Liver (tissue), 9 donors: ENCODE results near the gene FGF14. TPM values are rescaled to one million over a fixed set of nuclear protein-coding genes. Genes with fewer than 3 reads are reported as not detected.

Experiments
- DNase-seq: peaks from one replicate; pipeline ENCODE4 v3.0.0-alpha.2; 2017; ENCODE audit warnings: low spot score
- H3K27ac ChIP-seq, 2 donors: one replicate each; pipeline ENCODE4 v1.7.0; 2013; ENCODE audit warnings: inconsistent platforms in 2 of 2, low read length in 2 of 2, control low read depth in 1 of 2, low read depth in 1 of 2, mild to moderate bottlenecking in 1 of 2
- H3K27me3 ChIP-seq, 4 donors: one replicate each; pipeline versions ENCODE4 v1.6.1 to v1.7.0; 2013; ENCODE audit warnings: low read length in 3 of 4, inconsistent platforms in 1 of 4, mild to moderate bottlenecking in 1 of 4, moderate library complexity in 1 of 4; ENCODE audit not compliant: control insufficient read depth in 4 of 4, insufficient read depth in 4 of 4
- H3K36me3 ChIP-seq, 4 donors: one replicate each; pipeline versions ENCODE4 v1.6.1 to v1.7.0; 2013; ENCODE audit warnings: low read length in 3 of 4, mild to moderate bottlenecking in 3 of 4, low read depth in 1 of 4, moderate library complexity in 1 of 4; ENCODE audit not compliant: control insufficient read depth in 4 of 4, insufficient read depth in 3 of 4
- H3K4me1 ChIP-seq, 4 donors: one replicate each; pipeline versions ENCODE4 v1.6.1 to v1.7.0; 2013; ENCODE audit warnings: low read length in 3 of 4, mild to moderate bottlenecking in 3 of 4, moderate library complexity in 1 of 4; ENCODE audit not compliant: control insufficient read depth in 4 of 4, insufficient read depth in 4 of 4
- H3K4me3 ChIP-seq, 3 donors: one replicate each; pipeline versions ENCODE4 v1.6.1 to v1.7.0; 2013; ENCODE audit warnings: low read length in 3 of 3, control low read depth in 1 of 3, low read depth in 1 of 3, mild to moderate bottlenecking in 1 of 3
- H3K9ac ChIP-seq, 2 donors: one replicate each; pipeline ENCODE4 v1.7.0; 2013; ENCODE audit warnings: low read length in 2 of 2, mild to moderate bottlenecking in 2 of 2, moderate library complexity in 2 of 2, control low read depth in 1 of 2, low read depth in 1 of 2
- H3K9me3 ChIP-seq, 4 donors: one replicate each; pipeline versions ENCODE4 v1.6.1 to v1.7.0; 2013; ENCODE audit warnings: low read length in 3 of 4; ENCODE audit not compliant: control insufficient read depth in 4 of 4
- CTCF ChIP-seq: fragments of 150-350 bp; IDR thresholded peaks from 2 replicates; pipeline ENCODE4 v1.5.1; 2017; ENCODE audit warnings: improper control_type of control experiment, low read depth, low read length; ENCODE audit not compliant: missing input control
- EGR1 ChIP-seq, 2 donors: IDR thresholded peaks; 2 replicates each; pipeline ENCODE4 v1.6.1; 2016 to 2018; ENCODE audit warnings: antibody characterized with exemption in 2 of 2, low read depth in 2 of 2
- FOXA1 ChIP-seq: IDR thresholded peaks from 2 replicates; pipeline ENCODE4 v1.6.1; 2016; ENCODE audit warnings: antibody characterized with exemption
- FOXA2 ChIP-seq: IDR thresholded peaks from 2 replicates; pipeline ENCODE4 v1.6.1; 2016; ENCODE audit warnings: antibody characterized with exemption
- GABPA ChIP-seq, 2 donors: IDR thresholded peaks in 1 of 2; conservative IDR thresholded peaks in 1 of 2; 2 replicates each; pipeline ENCODE4 v1.6.1; 2016; ENCODE audit warnings: antibody characterized with exemption in 2 of 2, mild to moderate bottlenecking in 1 of 2, moderate library complexity in 1 of 2
- HNF4A ChIP-seq, 2 donors: conservative IDR thresholded peaks; 2 replicates each; pipeline ENCODE4 v1.6.1; 2016; ENCODE audit warnings: antibody characterized with exemption in 2 of 2, mild to moderate bottlenecking in 2 of 2
- HNF4G ChIP-seq: IDR thresholded peaks from 2 replicates; pipeline ENCODE4 v1.6.1; 2016; ENCODE audit warnings: antibody characterized with exemption
- JUND ChIP-seq, 2 donors: IDR thresholded peaks; 2 replicates each; pipeline ENCODE4 v1.6.1; 2016; ENCODE audit warnings: antibody characterized with exemption in 2 of 2
- MAX ChIP-seq: IDR thresholded peaks from 2 replicates; pipeline ENCODE4 v1.6.1; 2016; ENCODE audit warnings: antibody characterized with exemption
- NR2F2 ChIP-seq: IDR thresholded peaks from 2 replicates; pipeline ENCODE4 v1.6.1; 2016; ENCODE audit warnings: antibody characterized with exemption
- RAD21 ChIP-seq, 2 donors: IDR thresholded peaks; 2 replicates each; pipeline ENCODE4 v1.6.1; 2016; ENCODE audit warnings: antibody characterized with exemption in 2 of 2, mild to moderate bottlenecking in 2 of 2
- REST ChIP-seq: IDR thresholded peaks from 2 replicates; pipeline ENCODE4 v1.6.1; 2016; ENCODE audit warnings: antibody characterized with exemption, mild to moderate bottlenecking
- RXRA ChIP-seq, 2 donors: IDR thresholded peaks; 2 replicates each; pipeline ENCODE4 v1.6.1; 2017 to 2018; ENCODE audit warnings: antibody characterized with exemption in 2 of 2, mild to moderate bottlenecking in 1 of 2
- SP1 ChIP-seq: IDR thresholded peaks from 2 replicates; pipeline ENCODE4 v1.6.1; 2018; ENCODE audit warnings: antibody characterized with exemption, mild to moderate bottlenecking
- TAF1 ChIP-seq: conservative IDR thresholded peaks from 2 replicates; pipeline ENCODE4 v1.6.1; 2016; ENCODE audit warnings: antibody characterized with exemption, mild to moderate bottlenecking
- YY1 ChIP-seq: IDR thresholded peaks from 2 replicates; pipeline ENCODE4 v1.6.1; 2016; ENCODE audit warnings: antibody characterized with exemption, mild to moderate bottlenecking
- WGBS: extraction: QIAGEN DNeasy Blood & Tissue Kit; methylation state at CpG from one replicate; pipeline ENCODE4 v1.1.7; 2013; 5-methylcytosine and 5-hydroxymethylcytosine counted together
- polyA plus RNA-seq, 2 donors: library from polyadenylated mRNA; stranded (reverse) in 1 of 2; unstranded in 1 of 2; fragments of 200-250 nt in 1 of 2; fragments of >200 nt in 1 of 2; fragmentation: Nextera tagmentation in 1 of 2; extraction: Ambion mirVana in 1 of 2; gene quantifications; one replicate each; pipeline versions ENCODE4 v1.2.1 to v1.2.3, GENCODE V29; 2013 to 2015
- total RNA-seq, 2 donors: library from RNA; depleted of rRNA; stranded (reverse); fragments of >200 nt; gene quantifications; one replicate each; pipeline ENCODE4 v1.2.3, GENCODE V29; 2014
- TF ChIP-seq, protein P1 (sequence below): IDR thresholded peaks from 2 replicates; pipeline ENCODE4 v1.6.1; 2016; ENCODE audit warnings: antibody characterized with exemption
- TF ChIP-seq, protein P2 (sequence below): IDR thresholded peaks from 2 replicates; pipeline ENCODE4 v1.6.1; 2016; ENCODE audit warnings: antibody characterized with exemption
- donor health status: healthy.
- donor health status: healthy.
- donor health status: healthy.
- donor health status: healthy.
- donor health status: healthy.

The FGF14 gene
- total and polyA plus RNA-seq, 4 donors: 0.05 to 3.3 (median 1.0) TPM

- TF ChIP-seq TAF1 (no peak), NR2F2 (no peak), EGR1 (IDR thresholded peaks at IDR 0.05; ENCODE audit: low read depth in 2 of 2) (no peak), RAD21 (IDR thresholded peaks at IDR 0.05) (no peak), JUND (IDR thresholded peaks at IDR 0.05) (no peak), FOXA1 (no peak), GABPA (IDR thresholded peaks at IDR 0.05 in 1 of 2, conservative IDR thresholded peaks at IDR 0.05 in 1 of 2) (no peak), REST (no peak), MAX (no peak), YY1 (no peak), CTCF (no peak), HNF4A (conservative IDR thresholded peaks at IDR 0.05) (no peak), SP1 (no peak), HNF4G (no peak), FOXA2 (no peak), RXRA (IDR thresholded peaks at IDR 0.05) (no peak)
- TF ChIP-seq, protein P1, sequence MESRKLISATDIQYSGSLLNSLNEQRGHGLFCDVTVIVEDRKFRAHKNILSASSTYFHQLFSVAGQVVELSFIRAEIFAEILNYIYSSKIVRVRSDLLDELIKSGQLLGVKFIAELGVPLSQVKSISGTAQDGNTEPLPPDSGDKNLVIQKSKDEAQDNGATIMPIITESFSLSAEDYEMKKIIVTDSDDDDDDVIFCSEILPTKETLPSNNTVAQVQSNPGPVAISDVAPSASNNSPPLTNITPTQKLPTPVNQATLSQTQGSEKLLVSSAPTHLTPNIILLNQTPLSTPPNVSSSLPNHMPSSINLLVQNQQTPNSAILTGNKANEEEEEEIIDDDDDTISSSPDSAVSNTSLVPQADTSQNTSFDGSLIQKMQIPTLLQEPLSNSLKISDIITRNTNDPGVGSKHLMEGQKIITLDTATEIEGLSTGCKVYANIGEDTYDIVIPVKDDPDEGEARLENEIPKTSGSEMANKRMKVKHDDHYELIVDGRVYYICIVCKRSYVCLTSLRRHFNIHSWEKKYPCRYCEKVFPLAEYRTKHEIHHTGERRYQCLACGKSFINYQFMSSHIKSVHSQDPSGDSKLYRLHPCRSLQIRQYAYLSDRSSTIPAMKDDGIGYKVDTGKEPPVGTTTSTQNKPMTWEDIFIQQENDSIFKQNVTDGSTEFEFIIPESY: no peak
- TF ChIP-seq, protein P2, sequence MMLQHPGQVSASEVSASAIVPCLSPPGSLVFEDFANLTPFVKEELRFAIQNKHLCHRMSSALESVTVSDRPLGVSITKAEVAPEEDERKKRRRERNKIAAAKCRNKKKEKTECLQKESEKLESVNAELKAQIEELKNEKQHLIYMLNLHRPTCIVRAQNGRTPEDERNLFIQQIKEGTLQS: no peak
- H3K4me1 ChIP-seq: no peaks in the 10 kb centered on the region
- H3K9ac ChIP-seq: no peak overlapping the region
- no peak for DNase-seq
- H3K9me3 ChIP-seq: peaks cover 8 to 42% (median 8%) of the 10 kb centered on the region in 4 donors
- 77% methylated on average over 2 of the region's 2 CpGs for WGBS
- H3K4me3 ChIP-seq: no peak overlapping the region
- H3K36me3 ChIP-seq: no peaks in the 10 kb centered on the region
- H3K27ac ChIP-seq: no peak overlapping the region
- peaks cover 0 to 4% (median 0%) of the 10 kb centered on the region in 4 donors for H3K27me3 ChIP-seq
Measured at GRCh38 chr13:102422690-102423089, 20.8 kb upstream of the FGF14 start.
